ENCODE data around the gene CCDC177. TPM values are rescaled to one million over a fixed set of nuclear protein-coding genes. Genes with fewer than 3 reads are reported as not detected.

Gene CCDC177
- total and polyA plus RNA-seq, 7 donors, result not detected

DNA sequence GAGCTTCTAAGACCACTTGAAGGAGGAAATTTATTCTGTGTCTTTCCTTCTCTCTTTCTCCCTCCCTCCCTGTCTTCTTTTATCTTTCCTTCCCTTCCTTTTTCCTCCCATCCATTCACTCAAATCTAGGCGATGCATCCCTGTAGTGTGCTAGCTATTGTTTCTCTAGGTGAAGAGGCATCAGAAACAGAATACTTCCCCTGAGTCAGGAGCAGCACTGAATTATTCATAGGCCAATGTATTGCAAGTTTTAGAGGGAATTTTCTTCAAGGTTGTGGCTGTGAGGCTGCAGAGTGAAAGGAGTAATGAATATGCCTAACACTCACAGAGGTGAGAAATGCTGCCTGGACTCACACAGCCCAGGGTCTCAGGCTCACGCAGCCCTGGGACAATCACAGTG, 23.2 kb downstream of the CCDC177 start:
- H3K36me3 ChIP-seq (ENCODE audit: insufficient read depth in 1 of 2, low read depth in 1 of 2), result no peaks in the 10 kb centered on the region
- no peaks in the 10 kb centered on the region for H3K4me1 ChIP-seq
- no peak for ATAC-seq
- H3K4me3 ChIP-seq, result no peak overlapping the region
- intact Hi-C loops (cut with DNase I), result no loop called here
- no peak for TF ChIP-seq CTCF (IDR thresholded peaks at IDR 0.05)
- H3K9me3 ChIP-seq, result no peaks in the 10 kb centered on the region
- H3K27me3 ChIP-seq (ENCODE audit: insufficient read depth in 3 of 3, low read length in 2 of 3), result peaks cover 1 to 52% (median 3%) of the 10 kb centered on the region in 3 donors
- WGBS, 3 donors, result 67 to 72% (median 70%) methylated on average over 2 of the region's 2 CpGs
- no peak for DNase-seq
- H3K27ac ChIP-seq, result no peak overlapping the region

GRCh38 chr14:69548566-69548965, 26.1 kb downstream of the CCDC177 start:
- H3K27me3 ChIP-seq (ENCODE audit: insufficient read depth in 3 of 3, low read length in 2 of 3), result peaks cover 3 to 57% (median 4%) of the 10 kb centered on the region in 3 donors

DNA sequence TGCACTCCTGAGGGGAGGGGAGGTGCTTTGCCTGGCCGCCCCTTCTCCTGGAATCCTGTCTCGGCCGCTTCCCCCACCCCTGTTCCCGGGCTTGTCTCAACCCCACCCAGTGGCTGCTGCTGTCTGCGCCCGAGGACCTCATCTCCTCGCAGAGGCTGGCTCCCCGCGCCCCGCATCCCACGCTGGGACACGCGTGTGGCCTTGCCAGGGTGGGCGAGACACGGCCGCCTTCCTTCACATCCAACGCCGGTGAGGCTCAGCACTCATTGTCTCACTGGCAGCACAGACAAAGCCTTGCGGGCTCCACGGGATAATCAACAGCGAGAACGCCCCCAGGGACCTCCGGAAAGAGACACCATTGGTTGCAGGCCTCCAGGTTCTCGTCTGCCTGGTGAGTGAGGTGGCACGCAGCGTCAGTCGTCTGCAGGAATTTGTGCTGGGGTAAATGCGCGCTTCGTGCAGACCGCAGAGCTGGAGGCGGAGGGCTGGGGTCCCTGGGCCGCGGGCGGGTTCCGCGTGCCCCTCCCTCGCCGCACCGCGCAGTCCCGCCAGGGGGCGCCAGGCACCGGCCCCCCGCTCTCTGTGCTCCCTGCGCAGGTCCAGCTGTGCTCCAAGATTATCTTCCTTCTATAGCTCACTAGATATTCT, 26.8 kb downstream of the CCDC177 start:
- Histone ChIP-seq H3K27me3 (ENCODE audit: insufficient read depth in 3 of 3, low read length in 2 of 3) (peaks cover 3 to 57% (median 4%) of the 10 kb centered on the region in 3 donors), H3K36me3 (ENCODE audit: insufficient read depth in 1 of 2, low read depth in 1 of 2) (no peaks in the 10 kb centered on the region), H3K4me1 (no peaks in the 10 kb centered on the region), H3K9me3 (no peaks in the 10 kb centered on the region), H3K4me3 (no peak overlapping the region), H3K27ac (no peak overlapping the region)
- intact Hi-C loops (cut with DNase I), result no loop called here
- ATAC-seq (peak; percentile 40 to 69 (median 51)), DNase-seq (no peak)
- peak; percentile 43 for TF ChIP-seq CTCF (IDR thresholded peaks at IDR 0.05)
- 9 to 13% (median 12%) methylated on average over 35 to 46 of the region's 46 CpGs for WGBS, 3 donors

More at GRCh38 chr14:69548566-69548965, 26.1 kb downstream of the CCDC177 start:
- intact Hi-C loops (cut with DNase I), result no loop called here
- no peaks in the 10 kb centered on the region for H3K9me3 ChIP-seq
- no peak for TF ChIP-seq CTCF (IDR thresholded peaks at IDR 0.05)
- no peaks in the 10 kb centered on the region for H3K4me1 ChIP-seq
- no peaks in the 10 kb centered on the region for H3K36me3 ChIP-seq (ENCODE audit: insufficient read depth in 1 of 2, low read depth in 1 of 2)
- H3K27ac ChIP-seq, result no peak overlapping the region
- 83 to 88% (median 85%) methylated on average over 8 of the region's 8 CpGs for WGBS, 3 donors
- ATAC-seq (no peak), DNase-seq (no peak)
- no peak overlapping the region for H3K4me3 ChIP-seq

GRCh38 chr14:69543341-69544115, 31.1 kb downstream of the CCDC177 start:
- Histone ChIP-seq H3K36me3 (ENCODE audit: insufficient read depth in 1 of 2, low read depth in 1 of 2) (no peaks in the 10 kb centered on the region), H3K4me3 (no peak overlapping the region), H3K9me3 (no peaks in the 10 kb centered on the region), H3K27ac (no peak overlapping the region), H3K27me3 (ENCODE audit: insufficient read depth in 3 of 3, low read length in 2 of 3) (peaks cover 0 to 23% (median 4%) of the 10 kb centered on the region in 3 donors), H3K4me1 (peaks cover 2% of the 10 kb centered on the region)
- intact Hi-C loops (cut with DNase I), result no loop called here
- DNase-seq (peak in 1 of 2 donors; percentile 32), ATAC-seq (peak in 2 of 4 donors; percentile 34 to 50)
- TF ChIP-seq CTCF (IDR thresholded peaks at IDR 0.05), result no peak
- 50 to 54% (median 50%) methylated on average over 12 of the region's 12 CpGs for WGBS, 3 donors
